ENCODE results near the gene ZNF592.
"Not testable (repeated sequence)": the region's sequence is repeated elsewhere in the genome, so short reads cannot be mapped to it uniquely, and the experiment has no call there.

ZNF592 gene

GRCh38 chr15:84741121-84741520 lies 7.3 kb upstream of the ZNF592 start:
- Histone ChIP-seq H3K4me2 (ENCODE audit: low read length) (no peak overlapping the region), H3K9me3 (ENCODE audit: control insufficient read depth, low read length) (no peaks in the 10 kb centered on the region), H3K27me3 (ENCODE audit: control insufficient read depth, insufficient read depth, low read length) (no peaks in the 10 kb centered on the region), H3K27ac (no peak overlapping the region), H2AFZ (no peak overlapping the region), H3K9ac (no peak overlapping the region), H3K4me1 (no peaks in the 10 kb centered on the region), H3K36me3 (ENCODE audit: control insufficient read depth, insufficient read depth, low read length) (no peaks in the 10 kb centered on the region), H3K79me2 (no peaks in the 10 kb centered on the region), H3K4me3 (ENCODE audit: low read depth, low read length) (no peak overlapping the region)
- TF ChIP-seq CTCF (IDR thresholded peaks at IDR 0.05) = no peak

DNA sequence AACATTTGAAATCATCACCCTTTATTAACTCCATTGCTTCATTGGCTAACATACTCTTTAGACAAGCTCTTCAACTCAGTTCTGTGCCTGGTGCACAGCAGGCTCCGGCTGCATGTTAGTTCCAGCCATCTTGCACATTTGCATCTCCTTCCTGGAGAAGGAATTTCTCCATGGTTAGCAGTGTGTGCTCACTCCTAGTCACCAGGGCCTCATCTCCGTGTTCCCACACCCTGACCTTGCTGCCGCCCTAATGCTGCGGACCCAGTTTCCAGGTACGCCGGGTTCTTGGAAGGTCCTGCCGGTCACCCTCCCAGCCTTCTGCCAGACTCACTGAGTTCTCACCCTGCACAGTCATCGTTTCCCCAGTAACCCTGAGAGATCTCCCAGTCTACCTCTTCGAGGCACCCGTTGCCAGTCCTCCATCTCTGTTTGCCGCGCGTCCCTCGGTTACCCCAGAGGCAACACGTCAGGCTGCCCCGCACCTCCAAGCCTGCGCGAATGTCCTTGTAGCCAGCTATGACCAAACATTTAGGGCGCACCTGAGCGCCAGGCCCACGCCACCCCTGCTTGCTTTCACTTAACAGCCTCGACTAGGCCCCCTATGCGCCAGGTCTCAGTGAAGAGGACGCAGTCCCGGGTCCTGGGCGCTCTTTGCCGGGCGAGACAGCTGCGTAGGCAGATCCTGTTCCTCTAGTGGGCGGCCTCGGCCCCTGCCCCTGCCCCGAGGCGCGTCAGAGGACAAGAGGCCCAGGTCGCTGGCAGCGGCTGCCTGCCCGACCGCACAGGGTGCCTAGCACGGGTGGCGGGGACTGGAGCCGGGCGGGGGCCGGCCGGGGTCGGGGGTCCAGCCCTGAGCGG lies 747 bp upstream of the ZNF592 start:
- Histone ChIP-seq H3K4me2 (ENCODE audit: low read length) (peak overlapping the region; percentile 79), H2AFZ (peak overlapping the region; percentile 97), H3K4me1 (no peaks in the 10 kb centered on the region), H3K27me3 (ENCODE audit: control insufficient read depth, insufficient read depth, low read length) (no peaks in the 10 kb centered on the region), H3K79me2 (peaks cover 27% of the 10 kb centered on the region), H3K9ac (peak overlapping the region; percentile 84), H3K27ac (peak overlapping the region; percentile 98), H3K9me3 (ENCODE audit: control insufficient read depth, low read length) (no peaks in the 10 kb centered on the region), H3K4me3 (ENCODE audit: low read depth, low read length) (peak overlapping the region; percentile 85), H3K36me3 (ENCODE audit: control insufficient read depth, insufficient read depth, low read length) (no peaks in the 10 kb centered on the region)
- no peak for TF ChIP-seq CTCF (IDR thresholded peaks at IDR 0.05)

DNA sequence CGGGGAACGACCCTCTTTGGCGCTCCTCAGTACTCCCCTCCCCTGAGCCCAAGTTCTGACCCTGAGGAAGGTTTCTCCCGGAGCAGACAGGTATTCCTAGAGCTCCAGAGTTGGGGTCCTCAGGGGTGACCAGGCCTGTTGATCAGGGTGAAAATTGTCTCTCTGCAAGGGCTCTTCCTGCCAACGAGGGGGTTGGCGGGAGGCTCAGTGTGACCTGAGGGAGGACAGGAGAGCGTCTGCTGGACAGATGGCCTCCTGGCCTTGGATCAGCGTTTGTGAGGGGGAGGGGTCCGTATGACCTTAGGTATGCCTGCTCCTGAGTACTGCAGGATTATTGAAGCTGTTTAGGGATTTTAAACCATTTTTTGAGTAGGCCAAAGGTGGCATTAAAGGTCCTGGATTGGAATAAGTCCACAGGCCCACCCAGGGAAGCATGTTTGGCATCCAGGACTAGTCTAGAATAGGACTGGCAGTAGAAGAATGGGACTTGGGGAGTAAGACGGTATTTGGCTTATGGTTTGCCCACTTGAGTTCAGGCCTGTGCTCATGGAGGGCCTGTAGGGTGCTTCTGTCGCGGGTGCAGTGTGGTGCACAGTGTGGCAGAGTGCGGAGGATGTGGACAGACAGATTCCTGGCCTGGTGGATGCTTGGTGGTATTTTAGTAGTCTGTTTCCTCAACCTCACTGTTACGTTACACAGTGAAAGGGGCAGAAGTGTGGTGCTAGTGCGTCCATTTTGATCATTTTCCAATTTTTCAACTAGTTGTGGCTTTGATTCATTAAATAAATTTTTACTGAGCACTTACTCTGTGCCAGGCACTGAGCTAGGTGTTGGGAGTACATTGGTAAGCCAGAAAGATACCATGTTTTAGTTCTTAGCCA lies 959 bp downstream of the ZNF592 start:
- Histone ChIP-seq H3K79me2 (peaks cover 34% of the 10 kb centered on the region), H3K4me2 (ENCODE audit: low read length) (peak overlapping the region; percentile 80), H3K4me3 (ENCODE audit: low read depth, low read length) (peak overlapping the region; percentile 73), H3K4me1 (no peaks in the 10 kb centered on the region), H3K9ac (peak overlapping the region; percentile 61), H3K9me3 (ENCODE audit: control insufficient read depth, low read length) (no peaks in the 10 kb centered on the region), H3K36me3 (ENCODE audit: control insufficient read depth, insufficient read depth, low read length) (no peaks in the 10 kb centered on the region), H3K27ac (peak overlapping the region; percentile 72), H2AFZ (peak overlapping the region; percentile 76), H3K27me3 (ENCODE audit: control insufficient read depth, insufficient read depth, low read length) (no peaks in the 10 kb centered on the region)
- no peak for TF ChIP-seq CTCF (IDR thresholded peaks at IDR 0.05)

DNA sequence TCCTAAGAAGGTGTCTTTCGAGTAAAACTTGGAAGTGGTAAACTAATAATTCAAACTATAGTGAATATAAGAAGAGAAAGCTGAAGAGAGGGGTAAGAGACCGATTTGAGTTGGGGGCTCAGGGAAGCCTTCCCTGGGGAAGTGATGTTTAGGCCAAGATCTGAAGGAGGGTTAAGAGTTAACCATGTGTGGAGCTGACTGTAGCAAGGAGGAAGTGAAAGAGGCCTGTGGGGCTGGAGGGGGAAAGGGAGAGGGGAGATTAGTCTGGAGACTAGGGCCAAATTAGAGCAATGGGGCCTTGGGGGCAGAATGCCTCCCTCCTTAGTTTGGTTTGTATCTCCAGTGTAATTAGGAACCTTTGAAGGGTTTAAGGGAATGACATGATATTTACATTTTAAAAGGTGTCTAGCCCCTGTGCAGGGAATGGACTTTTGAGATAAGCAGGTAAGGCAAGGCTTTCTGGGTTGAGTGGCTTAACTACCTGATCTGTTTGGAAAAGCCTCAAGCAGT lies 2.2 kb downstream of the ZNF592 start:
- H3K9me3 ChIP-seq (ENCODE audit: control insufficient read depth, low read length) = no peaks in the 10 kb centered on the region
- no peak overlapping the region for H3K4me2 ChIP-seq (ENCODE audit: low read length)
- H3K79me2 ChIP-seq = peaks cover 35% of the 10 kb centered on the region
- no peak overlapping the region for H3K9ac ChIP-seq
- H3K27ac ChIP-seq = no peak overlapping the region
- no peaks in the 10 kb centered on the region for H3K36me3 ChIP-seq (ENCODE audit: control insufficient read depth, insufficient read depth, low read length)
- H3K27me3 ChIP-seq (ENCODE audit: control insufficient read depth, insufficient read depth, low read length) = no peaks in the 10 kb centered on the region
- no peak overlapping the region for H3K4me3 ChIP-seq (ENCODE audit: low read depth, low read length)
- no peaks in the 10 kb centered on the region for H3K4me1 ChIP-seq
- TF ChIP-seq CTCF (IDR thresholded peaks at IDR 0.05) = no peak
- H2AFZ ChIP-seq = no peak overlapping the region

- not testable (repeated sequence) for H3K4me1 ChIP-seq; H3K9ac ChIP-seq; H2AFZ ChIP-seq; H3K4me3 ChIP-seq (ENCODE audit: low read depth, low read length); H3K27me3 ChIP-seq (ENCODE audit: control insufficient read depth, insufficient read depth, low read length); H3K9me3 ChIP-seq (ENCODE audit: control insufficient read depth, low read length); H3K36me3 ChIP-seq (ENCODE audit: control insufficient read depth, insufficient read depth, low read length); H3K27ac ChIP-seq; H3K4me2 ChIP-seq (ENCODE audit: low read length)
- H3K79me2 ChIP-seq = peaks cover 35% of the 10 kb centered on the region
Measured at GRCh38 chr15:84751721-84752120, 3.3 kb downstream of the ZNF592 start.
